GDM1 (cell line): ENCODE data around the gene LIN28B.
"Not testable (repeated sequence)": the region's sequence is repeated elsewhere in the genome, so short reads cannot be mapped to it uniquely, and the experiment has no call there.

ENCODE experiments used
- DNase-seq: peaks from one replicate; lab custom pipeline; 2025; lab: John Stamatoyannopoulos, UW

Gene LIN28B, protein sequence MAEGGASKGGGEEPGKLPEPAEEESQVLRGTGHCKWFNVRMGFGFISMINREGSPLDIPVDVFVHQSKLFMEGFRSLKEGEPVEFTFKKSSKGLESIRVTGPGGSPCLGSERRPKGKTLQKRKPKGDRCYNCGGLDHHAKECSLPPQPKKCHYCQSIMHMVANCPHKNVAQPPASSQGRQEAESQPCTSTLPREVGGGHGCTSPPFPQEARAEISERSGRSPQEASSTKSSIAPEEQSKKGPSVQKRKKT

DNA sequence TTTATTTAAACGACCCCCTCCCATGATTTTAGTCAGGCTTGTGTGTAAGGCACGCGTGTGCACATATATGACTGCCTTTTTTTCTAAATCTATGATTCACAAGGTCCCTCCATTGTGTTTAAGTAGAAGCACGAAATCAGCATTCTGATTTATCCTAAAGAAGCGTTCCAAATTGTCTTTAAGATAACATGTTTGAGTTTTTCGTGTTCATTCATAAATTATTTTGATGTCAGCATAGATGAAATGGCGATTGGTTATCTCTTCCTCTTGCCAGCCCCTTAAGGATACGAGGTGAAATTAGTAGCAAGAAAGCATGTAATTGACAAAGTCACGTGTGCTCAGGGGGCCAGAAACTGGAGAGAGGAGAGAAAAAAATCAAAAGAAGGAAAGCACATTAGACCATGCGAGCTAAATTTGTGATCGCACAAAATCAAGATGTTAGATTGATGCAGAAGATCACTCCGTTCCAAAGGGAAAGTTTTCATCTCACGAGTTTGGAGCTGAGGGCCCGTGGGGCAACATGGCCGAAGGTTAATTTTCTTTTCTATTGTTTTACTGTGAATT, at the start of gene LIN28B:
Gene LIN28B (plus strand): TSS at position 377 of the 564 bp plus-strand sequence. CDS start 144 bp downstream, at position 521.
- DNase-seq, result no peak

DNA sequence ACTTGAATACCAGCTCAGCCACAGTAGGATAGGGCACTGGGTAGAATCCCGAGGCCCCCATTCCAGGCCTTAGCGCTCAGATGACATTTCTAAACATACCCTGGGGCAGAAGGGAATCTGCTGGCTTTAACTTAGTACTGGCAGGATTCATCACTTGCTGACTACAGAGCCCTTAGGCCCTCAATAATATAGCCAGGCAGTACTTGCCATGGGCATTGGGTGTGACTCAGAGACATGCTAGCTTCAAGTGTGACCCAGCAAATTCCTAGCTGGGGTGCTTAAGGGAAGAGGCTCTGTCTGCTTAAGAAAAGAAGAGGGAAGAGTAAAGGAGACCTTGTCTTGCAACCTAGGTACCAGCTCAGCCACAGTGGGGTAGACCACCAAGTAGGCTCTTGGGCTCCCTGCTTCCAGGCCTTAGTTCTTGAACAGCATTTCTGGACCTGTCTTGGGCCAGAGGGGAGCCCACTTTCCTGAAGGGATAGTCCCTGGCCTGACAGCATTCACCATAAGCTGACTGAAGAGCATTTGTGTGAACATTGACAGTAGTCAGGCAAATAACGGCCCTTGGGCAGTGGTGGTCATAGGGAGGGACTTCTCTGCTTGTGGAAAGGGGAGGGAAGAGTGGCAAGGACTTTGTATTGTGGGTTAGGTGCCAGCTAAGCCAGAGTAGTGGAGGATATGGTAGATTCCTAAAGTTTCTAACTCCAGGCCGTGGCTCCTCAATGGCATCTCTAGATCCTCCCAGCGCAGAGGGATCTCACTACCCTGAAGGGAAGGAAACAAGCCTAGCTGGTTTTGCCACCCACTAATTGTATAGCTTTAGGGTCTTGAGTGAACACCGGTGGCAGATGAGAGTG, 48.6 kb upstream of the LIN28B start:
- no peak for DNase-seq

DNA sequence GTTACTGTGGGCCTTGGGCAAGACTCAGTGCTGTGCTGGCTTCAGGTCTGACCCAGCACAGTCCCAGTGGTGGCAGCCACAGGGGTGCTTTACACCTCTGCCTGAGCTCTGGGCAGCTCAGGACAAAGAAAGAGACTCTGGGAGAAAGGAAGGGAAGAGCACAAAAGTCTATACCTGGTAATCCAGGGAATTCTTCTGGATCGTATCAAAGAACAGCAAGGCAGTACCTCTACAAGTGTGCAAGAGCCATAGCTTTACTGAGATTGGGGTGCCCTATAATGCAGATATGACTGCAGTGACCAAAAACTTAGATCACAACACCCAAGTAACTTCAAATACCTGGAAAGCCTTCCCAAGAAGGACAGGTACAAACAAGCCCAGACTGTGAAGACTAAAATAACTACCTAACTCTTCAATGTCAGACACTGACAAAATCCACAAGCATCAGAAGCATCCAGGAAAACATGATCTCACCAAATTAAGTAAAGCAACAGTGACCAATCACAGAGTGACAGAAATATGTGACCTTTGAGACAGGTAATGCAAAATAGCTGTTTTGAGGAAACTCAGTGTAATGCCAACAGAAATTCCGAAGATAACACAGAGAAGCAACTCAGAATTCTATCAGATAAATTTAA, 47.9 kb upstream of the LIN28B start:
- no peak for DNase-seq

DNA sequence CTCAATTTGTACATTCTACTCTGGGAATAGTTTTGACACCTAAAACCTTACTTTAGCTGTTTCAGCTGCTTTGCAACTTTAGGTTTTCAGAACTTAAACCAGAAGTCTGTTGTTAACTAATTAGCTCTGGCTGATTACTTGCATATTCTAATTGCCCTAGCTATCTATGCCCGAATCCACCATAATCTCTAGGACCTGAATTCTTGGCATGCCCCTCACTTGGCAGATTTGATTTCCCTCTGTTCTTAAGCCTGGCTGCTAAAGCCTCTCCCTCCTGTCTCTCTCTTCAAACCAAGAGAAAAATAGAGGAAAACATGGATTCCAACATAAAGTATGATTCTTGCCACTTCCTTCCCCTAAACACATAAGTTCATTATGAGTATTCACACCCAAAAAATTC, 35.0 kb upstream of the LIN28B start:
- no peak for DNase-seq

DNA sequence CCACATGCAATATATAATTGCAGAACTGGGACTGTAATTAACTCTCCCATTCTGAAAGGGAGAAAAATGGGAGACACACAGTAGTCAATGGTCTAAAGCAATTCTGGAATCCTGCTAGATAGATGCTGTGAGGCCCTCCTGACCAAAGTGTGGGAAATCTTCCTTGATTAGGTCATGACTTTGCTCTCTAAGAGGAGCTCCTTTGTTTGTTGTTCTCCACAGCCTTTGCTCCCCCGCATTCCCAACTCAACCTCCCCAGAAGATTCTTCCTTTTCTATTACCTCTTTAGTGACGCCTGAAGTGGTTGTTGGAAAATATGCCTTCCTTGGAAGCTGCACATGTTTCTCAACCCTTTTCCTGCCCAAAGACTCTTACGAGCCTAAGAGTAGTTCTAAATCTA, 28.8 kb upstream of the LIN28B start:
- no peak for DNase-seq

DNA sequence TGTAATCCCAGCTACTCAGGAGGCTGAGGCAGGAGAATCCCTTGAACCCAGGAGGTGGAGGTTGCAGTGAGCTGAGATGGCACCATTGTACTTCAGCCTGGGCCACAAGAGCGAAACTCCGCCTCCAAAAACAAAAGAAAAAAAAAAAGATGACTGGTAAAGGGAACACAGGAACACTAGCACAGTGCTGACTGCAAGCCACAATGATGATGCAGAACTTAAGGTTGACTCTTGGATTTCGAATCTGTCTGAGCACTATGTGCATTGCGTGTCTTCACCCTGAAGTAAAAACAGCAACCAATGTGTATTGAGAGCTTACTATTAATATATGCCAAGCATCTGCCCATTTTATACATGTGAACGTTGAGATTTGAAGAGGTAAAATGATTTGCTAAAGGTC, 27.6 kb upstream of the LIN28B start:
- DNase-seq, result no peak

DNA sequence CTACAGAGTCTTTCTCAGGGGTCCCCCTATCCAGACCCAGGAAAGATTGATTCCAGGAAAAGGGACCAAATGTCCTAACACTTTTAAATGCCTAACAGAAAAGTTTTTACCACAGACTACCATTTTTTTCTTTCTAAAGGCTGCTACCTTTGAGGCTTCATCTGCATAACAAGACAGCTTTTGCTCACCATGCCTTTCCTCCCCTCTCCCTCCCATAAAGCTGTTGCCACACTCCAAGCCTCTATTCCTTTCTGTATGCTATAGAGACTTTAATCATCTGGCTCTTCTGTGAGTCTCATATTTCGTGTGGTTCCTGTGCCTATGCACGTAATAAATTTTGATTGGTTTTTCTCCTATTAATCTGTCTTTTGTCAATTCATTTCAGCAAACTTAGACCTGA, 26.0 kb upstream of the LIN28B start:
- DNase-seq, result no peak

DNA sequence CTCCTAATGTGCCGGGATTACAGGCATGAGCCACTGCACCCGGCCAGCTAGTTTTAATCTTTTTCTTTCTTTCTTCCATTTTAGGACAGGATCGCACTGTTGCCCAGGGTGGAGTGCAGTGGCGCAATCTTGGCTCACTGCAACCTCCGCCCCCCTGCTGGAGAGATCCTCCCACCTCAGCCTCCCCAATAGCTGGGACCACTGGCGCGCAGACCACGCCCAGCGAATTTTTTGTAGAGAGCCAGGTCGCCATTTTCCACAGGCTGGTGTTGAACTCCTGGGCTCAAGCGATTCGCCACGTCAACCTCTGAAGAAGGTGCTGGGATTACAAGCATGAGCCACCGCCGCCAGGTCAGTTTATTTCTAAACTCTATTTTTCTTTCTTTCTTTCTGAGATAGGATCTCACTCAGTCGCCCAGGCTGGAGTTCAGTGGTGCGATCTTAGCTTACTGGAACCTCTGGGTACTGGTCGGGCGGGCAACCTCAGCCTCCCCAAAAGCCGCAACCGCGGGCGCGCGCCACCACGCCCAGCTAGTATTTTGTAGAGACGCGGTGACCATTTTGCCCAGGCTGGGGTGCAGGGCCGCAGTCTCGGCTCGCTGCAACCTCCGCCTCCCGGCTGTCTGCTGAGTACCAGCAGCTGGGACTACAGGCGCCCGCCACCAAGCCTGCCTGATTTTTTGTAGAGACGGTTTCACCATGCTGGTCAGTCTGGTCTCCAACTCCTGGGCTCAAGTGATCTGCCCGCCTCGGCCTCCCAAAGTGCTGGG, 20.0 kb upstream of the LIN28B start:
- DNase-seq, result no peak

DNA sequence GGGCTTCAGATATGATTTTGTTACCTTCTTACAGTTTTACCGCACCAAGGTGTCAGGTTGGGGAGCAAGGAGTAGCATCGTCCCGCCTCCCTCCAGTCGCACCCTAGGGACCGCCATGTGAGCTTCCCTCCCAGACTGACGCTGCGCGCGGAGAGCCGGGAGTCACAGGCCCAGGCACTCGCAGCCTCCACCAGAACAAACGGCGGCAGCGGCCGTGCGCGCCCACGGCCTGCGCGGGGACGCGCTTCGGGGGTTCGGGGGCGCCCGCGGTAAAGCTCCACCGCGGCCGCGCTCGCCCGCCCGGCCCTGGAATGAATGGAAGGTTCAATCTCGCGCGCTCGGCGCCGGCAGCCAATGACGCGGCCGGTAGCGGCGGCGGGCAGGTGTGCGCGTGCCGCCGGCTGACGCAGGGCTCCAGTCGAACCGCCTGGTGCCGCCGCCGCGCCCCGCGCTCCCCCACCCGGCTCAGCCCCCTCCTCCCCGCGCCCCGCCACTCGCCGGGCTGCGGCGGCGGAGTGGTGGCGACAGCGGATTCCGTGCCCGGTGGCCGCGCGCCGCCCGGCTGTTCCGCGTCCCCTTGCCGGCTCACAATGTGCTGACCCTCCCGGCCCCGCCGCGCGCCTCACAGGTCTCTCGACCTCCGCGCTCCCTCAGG, 16.5 kb upstream of the LIN28B start:
- no peak for DNase-seq

DNA sequence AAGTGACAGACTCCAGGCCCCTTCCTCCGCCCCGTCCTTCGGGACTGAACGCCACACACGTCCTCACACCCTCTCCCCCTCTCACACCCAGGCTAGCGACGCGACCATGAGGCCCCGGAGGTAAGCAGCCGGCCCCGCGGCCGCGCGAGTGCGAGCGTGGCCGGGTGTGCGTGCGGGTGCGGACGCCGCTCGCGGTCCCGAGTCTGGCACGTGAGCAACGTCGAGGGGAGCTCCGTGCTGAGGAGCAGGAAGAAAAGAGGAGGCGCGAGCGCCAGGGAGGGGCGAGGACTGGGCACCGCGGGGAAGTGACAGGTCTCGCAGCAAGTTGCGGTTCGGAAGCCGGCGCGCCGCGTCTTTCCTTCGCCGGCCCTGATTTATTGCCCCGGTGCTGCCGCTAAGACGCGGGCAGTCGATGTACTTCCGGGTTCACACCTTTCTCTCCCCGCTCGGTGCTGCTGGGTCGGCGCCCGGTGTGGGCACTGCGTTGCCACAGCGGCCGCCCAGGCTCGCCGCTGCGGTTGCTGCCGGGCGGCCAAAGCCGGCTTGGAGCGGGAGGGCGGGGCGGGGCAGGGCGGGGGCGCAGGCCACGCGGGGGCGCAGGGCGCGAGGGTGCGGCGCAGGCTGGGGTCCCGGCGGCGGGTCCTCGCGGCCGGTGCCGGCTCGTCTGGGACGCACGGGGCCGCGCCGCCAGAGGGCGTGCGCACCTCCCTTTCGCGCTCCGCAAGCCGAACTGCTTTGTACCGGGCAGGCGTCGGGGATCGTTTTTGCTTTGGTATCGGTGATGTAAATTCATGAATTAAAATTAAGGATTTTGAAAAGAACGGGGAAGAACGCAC, 15.8 kb upstream of the LIN28B start:
- peak; percentile 35 for DNase-seq

DNA sequence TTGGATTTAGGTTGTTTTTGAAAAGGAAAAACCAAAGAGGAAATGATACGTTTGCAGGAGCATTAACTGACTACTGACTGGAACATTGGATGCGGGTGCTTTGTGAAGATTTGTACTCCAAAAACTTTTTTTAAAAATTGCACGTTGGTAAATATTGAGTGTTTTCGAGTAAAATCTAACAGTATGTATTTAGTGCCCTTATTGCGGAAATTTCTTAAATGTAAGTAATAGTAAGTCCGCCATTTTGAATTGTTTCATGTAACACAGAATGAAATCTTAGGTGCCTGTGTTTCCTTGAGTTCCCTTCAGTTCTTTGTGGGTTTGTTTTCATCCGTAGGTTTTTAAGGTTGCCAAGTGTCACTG, 15.2 kb upstream of the LIN28B start:
- no peak for DNase-seq

DNA sequence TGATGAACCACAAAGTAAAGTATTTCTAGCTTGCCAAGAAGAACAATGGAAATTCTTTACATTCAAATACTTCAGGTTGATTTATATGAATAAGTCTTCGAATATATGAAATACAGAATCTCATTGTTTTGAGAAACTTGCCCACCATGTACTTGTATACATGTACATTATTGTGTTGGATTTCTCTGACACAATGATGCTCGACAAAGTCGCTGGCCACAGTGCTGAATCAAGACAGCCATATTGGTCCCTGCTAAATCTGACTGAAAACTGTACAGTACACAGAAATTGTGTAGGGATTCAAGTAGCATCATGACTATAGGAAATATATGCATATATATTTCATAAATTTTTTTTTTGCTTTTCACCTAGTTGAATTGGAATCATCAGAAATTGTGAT, 13.1 kb upstream of the LIN28B start:
- no peak for DNase-seq

DNA sequence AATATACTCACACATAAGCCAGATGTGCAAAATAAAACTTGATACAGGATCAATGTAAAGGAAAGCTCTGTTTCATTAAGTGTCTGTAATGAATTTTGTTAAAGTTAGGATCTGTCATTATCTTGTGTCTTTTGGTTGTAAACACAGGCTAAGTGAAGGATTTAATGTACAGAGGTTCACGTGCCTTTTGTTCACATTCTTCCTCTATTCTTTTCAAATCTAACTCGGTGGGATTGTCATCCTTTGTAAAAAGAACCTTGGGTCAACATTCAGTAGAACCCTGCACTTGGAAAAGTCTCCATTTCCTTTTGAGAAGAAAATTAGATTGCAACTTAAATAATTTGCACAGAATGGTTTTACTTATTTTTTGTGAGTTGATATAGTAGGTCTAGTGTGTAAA, 7.7 kb upstream of the LIN28B start:
- DNase-seq, result no peak

DNA sequence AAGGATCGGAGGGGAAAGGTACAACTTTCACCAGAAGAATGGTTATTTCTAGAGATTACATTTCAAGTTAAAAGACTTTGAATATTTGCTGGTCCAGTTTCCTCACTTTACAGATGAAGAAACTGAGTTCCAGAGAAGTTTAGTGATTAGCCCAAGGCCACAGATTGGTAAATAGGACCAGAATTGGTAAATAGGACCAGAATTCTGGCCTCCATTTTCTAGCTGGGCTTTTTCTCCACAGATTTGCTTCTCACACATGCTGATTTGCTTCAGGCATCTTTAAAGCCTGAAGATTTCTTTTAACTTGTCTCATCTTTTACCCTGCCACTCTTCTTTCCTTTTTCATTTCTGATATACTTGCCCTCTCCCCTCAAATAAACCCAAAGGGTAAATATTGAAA, 5.2 kb upstream of the LIN28B start:
- DNase-seq, result no peak

DNA sequence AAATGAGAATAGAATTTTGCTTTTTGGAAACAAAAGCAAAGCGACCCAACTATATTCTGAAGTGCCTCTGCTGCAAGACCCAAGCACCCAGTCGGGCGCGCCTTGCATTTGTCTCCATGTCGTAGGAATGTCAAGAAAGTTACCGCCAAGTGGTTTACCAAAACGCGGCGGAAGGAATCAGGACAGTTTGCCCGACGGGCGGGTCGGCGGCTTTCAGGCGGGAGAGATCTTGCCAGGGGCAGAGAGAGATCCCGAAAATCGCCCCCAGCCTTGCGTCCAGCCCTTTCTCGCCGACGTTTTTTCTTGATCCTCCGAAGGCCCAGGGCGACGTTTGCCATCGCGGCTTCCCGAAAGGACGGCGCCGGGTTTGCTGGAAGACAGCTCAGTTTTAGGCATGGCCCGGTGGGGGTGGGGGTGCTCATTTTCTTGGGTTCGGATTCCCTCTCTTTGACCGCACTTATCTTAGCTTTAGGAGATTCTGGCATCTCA, 4.0 kb upstream of the LIN28B start:
- no peak for DNase-seq

DNA sequence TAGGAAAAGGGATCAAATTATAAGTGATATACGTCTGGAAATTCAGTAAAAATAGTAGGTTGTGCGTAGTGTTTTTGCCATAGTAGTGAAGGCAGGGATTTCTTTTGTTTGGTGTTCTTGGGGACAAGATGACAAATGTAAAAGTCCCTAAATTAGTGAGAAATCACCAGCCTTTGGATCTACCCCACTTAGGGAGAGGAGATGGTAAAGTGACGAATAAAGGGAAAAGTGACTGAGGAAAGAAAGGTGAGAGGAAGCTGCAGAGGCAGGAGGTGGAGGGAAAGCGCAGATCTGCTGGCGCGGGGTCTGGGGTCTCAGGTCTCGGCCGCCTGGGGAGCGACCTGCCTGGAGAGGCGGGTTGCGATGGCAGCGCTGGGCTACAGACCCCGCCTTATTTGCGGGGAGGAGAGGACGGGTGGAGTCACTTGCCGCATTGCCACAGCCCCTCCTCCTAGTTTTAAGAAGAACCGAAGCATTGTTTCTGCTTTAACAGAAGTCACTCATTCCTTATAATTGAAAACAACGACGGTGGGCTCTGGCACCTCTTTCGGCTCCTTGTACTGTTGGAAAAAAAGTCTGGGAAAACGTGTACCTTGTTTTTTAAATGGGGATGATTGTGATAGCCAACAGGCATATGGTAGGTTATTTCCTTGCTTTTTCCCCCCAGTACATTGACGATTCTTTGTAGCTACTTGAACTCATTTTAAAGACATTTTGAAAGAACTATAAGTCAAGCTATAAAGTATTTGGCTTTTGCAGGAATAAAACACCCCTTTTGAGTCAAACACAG, 3.3 kb upstream of the LIN28B start:
- not testable (repeated sequence) for DNase-seq

DNA sequence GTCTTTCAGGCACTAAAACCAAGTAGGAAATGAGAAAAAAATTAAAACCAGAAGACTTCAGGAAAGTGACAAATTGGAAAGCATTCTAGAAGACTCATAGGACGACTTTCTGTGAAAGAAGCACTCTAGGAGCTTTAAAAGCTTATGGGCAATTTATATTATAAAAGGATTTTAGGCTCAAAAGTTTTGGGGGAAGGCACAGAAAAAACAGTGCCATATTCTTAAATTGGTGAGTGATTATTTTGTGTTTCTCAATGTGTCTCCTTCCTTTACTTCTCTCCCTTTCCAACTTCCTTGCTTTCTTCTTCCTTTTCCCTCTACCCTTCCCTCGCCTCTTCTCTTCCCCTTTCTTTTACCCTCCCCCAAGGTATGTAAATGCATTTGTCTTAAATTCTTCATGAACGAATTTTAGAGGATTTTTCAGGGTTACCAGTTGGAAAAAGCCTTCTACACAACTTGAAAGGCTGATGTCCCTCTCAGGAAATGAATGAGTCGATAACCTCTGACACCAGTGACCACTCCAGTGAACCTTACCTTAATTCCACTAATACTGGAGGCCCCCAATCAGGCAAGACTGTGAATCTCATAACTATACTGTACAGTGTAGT, 2.6 kb upstream of the LIN28B start:
- no peak for DNase-seq

DNA sequence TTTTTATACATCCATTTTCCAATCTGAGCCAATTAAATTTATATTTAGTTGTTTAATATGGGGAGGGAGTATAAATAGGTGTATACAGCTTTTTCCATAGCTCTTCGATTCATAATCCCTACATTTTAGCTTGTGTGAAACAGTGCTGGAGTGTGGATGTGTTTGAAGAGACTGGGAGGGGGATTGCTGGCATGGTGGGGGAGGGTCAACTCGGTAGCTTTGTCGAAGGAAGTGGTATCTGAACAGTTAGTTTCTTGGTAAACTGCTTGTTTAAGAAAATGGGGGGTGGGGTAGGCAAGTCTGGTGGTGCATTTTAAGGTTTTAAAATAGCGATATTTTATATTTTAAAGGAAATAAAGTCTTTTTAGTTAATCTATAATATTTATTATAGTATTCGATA, 1.4 kb upstream of the LIN28B start:
- DNase-seq, result no peak
